ENCODE results near the gene GPR18.

The GPR18 gene

DNA sequence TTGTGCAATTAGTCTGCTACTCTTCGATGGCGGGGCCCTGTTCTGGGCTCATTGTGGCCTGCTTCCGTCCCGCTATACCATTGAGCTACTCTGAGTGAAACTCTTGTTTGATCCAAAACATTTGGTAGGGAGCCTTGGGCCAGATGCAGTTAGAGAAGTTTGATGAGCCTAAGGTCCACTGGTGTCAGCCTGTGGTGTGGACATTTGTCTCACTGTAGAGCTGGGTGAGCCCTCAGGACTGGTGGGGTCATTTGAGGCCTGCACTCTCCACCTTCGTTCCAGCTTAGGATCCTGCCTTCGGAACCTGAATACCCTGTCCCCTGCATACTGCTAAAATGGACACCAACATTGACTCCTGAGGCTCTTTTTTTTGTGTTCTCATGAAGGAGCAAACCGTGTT is 50.7 kb downstream of the GPR18 start:
- H3K4me3 ChIP-seq (ENCODE audit: low read depth, low read length): no peak overlapping the region
- TF ChIP-seq, protein P1, sequence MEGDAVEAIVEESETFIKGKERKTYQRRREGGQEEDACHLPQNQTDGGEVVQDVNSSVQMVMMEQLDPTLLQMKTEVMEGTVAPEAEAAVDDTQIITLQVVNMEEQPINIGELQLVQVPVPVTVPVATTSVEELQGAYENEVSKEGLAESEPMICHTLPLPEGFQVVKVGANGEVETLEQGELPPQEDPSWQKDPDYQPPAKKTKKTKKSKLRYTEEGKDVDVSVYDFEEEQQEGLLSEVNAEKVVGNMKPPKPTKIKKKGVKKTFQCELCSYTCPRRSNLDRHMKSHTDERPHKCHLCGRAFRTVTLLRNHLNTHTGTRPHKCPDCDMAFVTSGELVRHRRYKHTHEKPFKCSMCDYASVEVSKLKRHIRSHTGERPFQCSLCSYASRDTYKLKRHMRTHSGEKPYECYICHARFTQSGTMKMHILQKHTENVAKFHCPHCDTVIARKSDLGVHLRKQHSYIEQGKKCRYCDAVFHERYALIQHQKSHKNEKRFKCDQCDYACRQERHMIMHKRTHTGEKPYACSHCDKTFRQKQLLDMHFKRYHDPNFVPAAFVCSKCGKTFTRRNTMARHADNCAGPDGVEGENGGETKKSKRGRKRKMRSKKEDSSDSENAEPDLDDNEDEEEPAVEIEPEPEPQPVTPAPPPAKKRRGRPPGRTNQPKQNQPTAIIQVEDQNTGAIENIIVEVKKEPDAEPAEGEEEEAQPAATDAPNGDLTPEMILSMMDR (IDR thresholded peaks at IDR 0.05; ENCODE audit: insufficient read depth, low read depth, low read length, missing control alignments): no peak
- DNase-seq (ENCODE audit: low read depth): no peak

DNA sequence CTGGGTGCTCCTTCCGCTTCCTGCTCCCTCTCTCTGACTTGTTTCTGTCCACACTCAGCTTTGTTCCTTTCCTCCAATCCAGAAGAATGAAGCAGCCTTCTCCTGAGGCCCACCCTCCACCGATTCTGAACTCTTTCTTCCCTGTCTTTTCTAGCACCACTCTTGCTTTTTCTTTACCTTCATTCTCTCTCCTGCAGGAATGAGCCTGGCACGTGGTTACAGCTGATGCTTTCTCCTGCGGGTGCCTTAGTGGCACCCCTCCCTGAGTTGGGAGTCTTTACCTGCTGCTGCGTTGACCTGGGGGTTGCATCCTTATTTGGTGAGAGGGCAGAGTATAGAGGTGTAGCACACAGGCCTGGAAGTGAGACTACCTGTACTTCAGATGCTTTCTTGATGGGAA is 51.3 kb downstream of the GPR18 start:
- DNase-seq (ENCODE audit: low read depth): no peak
- TF ChIP-seq, protein P1 (IDR thresholded peaks at IDR 0.05; ENCODE audit: insufficient read depth, low read depth, low read length, missing control alignments): no peak
- H3K4me3 ChIP-seq (ENCODE audit: low read depth, low read length): no peak overlapping the region

DNA sequence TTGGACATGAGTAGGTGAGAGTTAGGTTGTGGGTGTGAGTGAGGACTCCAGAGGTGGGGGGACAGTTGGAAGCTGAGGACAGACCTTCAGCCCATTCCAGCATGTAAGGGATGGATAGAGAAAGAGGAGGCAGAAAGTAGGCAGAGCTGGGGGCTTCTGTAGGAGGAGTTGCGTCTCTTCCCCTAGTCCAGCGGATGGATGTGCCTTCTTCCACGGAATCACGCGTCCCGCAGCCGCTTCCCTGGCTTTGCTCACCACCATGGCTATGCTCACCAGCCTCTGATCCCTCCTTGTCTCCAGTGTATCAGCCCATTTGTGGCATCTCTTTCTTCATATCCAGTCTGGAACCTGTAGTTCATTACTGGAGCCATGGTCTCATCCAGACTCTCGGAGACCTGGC is 52.0 kb downstream of the GPR18 start:
- TF ChIP-seq, protein P1 (IDR thresholded peaks at IDR 0.05; ENCODE audit: insufficient read depth, low read depth, low read length, missing control alignments): no peak
- H3K4me3 ChIP-seq (ENCODE audit: low read depth, low read length): no peak overlapping the region
- no peak for DNase-seq (ENCODE audit: low read depth)

DNA sequence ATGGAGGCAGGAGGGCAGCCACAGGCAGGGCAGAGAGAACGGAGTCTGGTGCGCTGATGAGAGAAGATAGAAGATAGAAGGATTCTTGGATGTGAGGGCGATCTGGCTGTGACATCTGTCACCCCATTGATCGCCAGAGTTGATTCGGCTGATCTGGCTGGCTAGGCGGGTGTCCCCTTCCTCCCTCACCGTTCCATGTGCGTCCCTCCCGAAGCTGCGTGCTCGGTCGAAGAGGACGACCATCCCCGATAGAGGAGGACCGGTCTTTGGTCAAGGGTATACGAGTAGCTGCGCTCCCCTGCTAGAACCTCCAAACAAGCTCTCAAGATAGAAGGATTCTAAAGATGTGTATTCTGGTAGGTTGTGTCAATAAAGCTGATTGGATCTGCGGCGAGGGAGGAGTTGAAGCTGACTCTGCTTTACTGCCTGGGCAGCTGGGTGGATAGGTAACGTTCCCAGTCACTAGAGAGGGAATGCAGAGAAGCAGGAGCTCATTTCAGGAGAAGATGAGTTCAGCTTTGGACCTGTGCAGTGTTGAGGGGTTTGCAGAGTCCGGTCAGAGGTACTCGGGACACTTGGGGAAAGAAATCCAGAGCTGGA is 52.5 kb downstream of the GPR18 start:
- H3K4me3 ChIP-seq (ENCODE audit: low read depth, low read length): no peak overlapping the region
- TF ChIP-seq, protein P1 (IDR thresholded peaks at IDR 0.05; ENCODE audit: insufficient read depth, low read depth, low read length, missing control alignments): no peak
- no peak for DNase-seq (ENCODE audit: low read depth)
